Fibroblast of pulmonary artery (primary cell): Measurements from ENCODE around the gene ENOSF1.

ENCODE experiments used
- DNase-seq: peaks from one replicate; pipeline ENCODE4 v3.0.0-alpha.2; 2010; ENCODE audit warnings: low read depth
- H3K4me3 ChIP-seq: replicated peaks from 2 replicates; pipeline ENCODE4 v1.5.1; 2011; ENCODE audit warnings: low read depth, mild to moderate bottlenecking, control low read depth, low read length, moderate library complexity
- CTCF ChIP-seq: IDR thresholded peaks from 2 replicates; pipeline ENCODE4 v1.5.1; 2011; ENCODE audit warnings: mild to moderate bottlenecking, control low read depth, low read length, inconsistent platforms; ENCODE audit errors: missing control alignments

Gene ENOSF1

DNA sequence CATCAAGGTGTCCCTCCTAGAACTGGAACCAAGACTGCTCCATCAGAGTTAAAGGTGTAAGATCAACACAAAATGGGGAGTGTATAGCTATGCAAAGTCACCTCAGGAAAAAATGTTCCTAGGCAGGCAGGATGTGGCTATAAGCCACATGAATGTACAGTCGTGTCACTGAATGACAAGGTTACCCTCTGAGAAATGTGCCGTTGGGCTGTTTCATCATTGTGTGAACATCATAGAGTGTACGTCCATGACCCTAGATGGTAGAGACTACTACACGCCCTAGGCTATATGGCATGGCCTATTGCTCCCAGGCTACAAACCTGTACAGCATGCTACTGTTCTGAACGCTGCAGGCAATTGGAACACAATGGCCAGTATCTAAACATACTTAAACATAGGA lies 30.4 kb downstream of the ENOSF1 start:
- TF ChIP-seq CTCF: no peak
- DNase-seq: no peak
- no peak overlapping the region for H3K4me3 ChIP-seq

DNA sequence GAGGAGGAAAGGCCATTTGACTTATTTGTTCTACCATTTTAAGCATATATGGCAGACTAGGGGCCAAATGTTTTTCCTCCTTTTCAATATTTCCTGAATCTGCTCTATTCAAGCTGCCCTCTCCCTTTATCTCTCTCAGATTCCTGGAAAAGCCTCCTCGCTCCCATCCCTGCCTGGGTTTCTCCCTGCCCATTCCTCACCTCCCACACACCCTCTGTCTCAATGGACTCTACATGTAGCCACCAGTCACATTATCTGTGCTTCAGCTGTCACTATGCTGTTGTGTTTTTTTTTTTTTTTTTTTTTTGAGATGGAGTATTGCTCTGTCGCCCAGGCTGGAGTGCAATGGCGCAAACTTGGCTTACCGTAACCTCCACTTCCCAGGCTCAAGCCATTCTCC lies 32.0 kb downstream of the ENOSF1 start:
- no peak for DNase-seq
- TF ChIP-seq CTCF: no peak
- no peak overlapping the region for H3K4me3 ChIP-seq

GRCh38 chr18:679516-679915 lies 32.9 kb downstream of the ENOSF1 start:
- H3K4me3 ChIP-seq: no peak overlapping the region
- DNase-seq: no peak
- no peak for TF ChIP-seq CTCF

GRCh38 chr18:678482-679182 lies 33.8 kb downstream of the ENOSF1 start:
- H3K4me3 ChIP-seq: no peak overlapping the region
- no peak for TF ChIP-seq CTCF
- DNase-seq: no peak

- H3K4me3 ChIP-seq: no peak overlapping the region
- DNase-seq: no peak
- TF ChIP-seq CTCF: no peak
Measured at GRCh38 chr18:677951-678381, 34.5 kb downstream of the ENOSF1 start.

DNA sequence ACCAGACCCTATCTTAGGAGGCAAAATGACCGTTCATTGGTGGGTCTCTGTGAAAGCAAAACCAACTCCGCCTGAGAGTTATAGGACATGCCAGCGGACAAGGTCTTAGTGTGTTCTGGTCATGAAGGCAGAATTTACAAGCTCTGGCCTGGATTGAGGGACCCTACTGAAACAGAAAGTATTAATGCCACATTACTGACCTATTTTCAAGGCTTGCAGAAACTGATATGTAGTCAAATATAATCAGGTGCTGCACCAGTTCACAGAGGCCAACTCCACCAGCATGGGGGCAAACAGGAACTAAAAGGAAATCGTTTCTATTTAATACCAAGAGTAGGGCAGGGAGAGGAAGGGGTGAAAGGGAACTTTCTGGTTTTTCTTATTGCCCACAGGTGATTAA lies 35.3 kb downstream of the ENOSF1 start:
- no peak for TF ChIP-seq CTCF
- no peak for DNase-seq
- no peak overlapping the region for H3K4me3 ChIP-seq

DNA sequence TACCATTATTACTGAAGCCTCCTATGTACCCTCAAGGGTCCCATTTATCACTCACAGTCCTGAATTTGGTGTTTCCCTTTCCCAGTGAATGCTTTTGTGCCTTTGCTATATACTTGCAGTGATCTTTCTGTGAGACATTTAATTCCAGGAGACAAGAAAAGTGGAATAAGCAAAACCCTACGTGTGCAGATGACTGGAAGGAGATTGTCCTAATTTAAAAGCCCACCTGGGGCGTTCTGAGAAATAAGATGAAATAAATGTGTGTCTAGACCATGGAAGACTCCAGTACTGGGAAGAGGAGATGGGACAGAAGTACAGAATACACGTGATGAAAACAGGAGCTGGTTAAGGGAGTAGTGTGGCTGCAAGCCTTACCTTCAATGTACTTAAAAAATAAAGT lies 35.7 kb downstream of the ENOSF1 start:
- no peak overlapping the region for H3K4me3 ChIP-seq
- TF ChIP-seq CTCF: no peak
- DNase-seq: no peak
